ENCODE data around the gene SIGLEC11. TPM values are rescaled to one million over a fixed set of nuclear protein-coding genes. Genes with fewer than 3 reads are reported as not detected.
A peak's percentile ranks its signal among the peaks of the same experiment; 100 is the strongest.

Gene SIGLEC11
- total and polyA plus RNA-seq, 2 of the 13 experiments (the other 11 are each of a cell fraction or from before 2014, with no cell fraction given), result not detected

DNA sequence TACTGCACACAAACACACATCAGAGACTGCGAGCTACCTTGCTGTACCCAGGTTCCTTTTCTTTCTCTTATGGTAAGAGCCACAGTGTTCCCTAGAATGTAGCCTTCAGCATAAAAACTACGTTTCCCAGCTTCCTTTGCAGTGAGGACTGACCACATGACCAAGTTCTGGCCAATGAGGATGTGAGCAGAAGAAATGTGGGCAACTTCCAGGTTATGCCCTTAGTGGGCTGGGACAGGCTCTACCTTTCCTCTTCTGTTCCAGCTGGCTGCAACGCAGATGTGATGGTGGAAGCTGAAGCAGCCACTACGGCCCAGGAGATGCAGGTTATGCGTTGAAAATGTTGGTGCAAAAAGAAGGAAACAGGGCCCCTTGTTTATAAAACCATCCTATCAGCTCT is 36.7 kb upstream of the SIGLEC11 start:
- Histone ChIP-seq H3K4me1 (ENCODE audit: insufficient read depth, low read length) (no peaks in the 10 kb centered on the region), H3K4me2 (ENCODE audit: low read depth, low read length) (no peak overlapping the region), H3K9me3 (ENCODE audit: low read length) (no peaks in the 10 kb centered on the region), H3K79me2 (ENCODE audit: insufficient read depth, low read length) (no peaks in the 10 kb centered on the region), H3K36me3 (replicated peaks in 1 of 2; ENCODE audit: control insufficient read depth in 1 of 2, insufficient read depth in 2 of 2, low read length in 2 of 2) (peaks cover 24 to 63% of the 10 kb centered on the region in 2 experiments; a peak in 4 of 5 replicates), H2AFZ (ENCODE audit: low read length) (no peak overlapping the region), H3K27ac (ENCODE audit: extremely low read length, insufficient read depth, low read length) (no peak overlapping the region), H3K9ac (ENCODE audit: insufficient read depth, low read depth, low read length) (no peak overlapping the region), H3K4me3 (replicated peaks in 1 of 3; ENCODE audit: insufficient read depth in 1 of 3, low read depth in 2 of 3, low read length in 3 of 3) (no peak overlapping the region), H4K20me1 (ENCODE audit: insufficient read depth, low read length) (no peaks in the 10 kb centered on the region), H3K27me3 (ENCODE audit: control insufficient read depth in 1 of 2, insufficient read depth in 2 of 2, low read length in 2 of 2) (no peaks in the 10 kb centered on the region)
- POLR2A ChIA-PET, result no interaction called here
- peak; percentile 83 for ATAC-seq
- 86% methylated on average over 5 of the region's 5 CpGs for WGBS (ENCODE audit: low lambda C conversion rate)
- CTCF ChIA-PET (ENCODE audit: low intra/inter-chr PET ratio, low total read pairs), result no interaction called here
- in situ Hi-C loops (cut with HindIII; ENCODE audit: extremely low pct_ligation_motif_present, low pct_unique_long_range_greater_than_20kb), result no loop called here
- peak; percentile 90 for FAIRE-seq
- intact Hi-C loops (cut with micrococcal nuclease; ENCODE audit: unreplicated experiment), result no loop called here
- peak; percentile 56 for DNase-seq (ENCODE audit: low spot score)
- no TSS peak for BruUV-seq (replicated peaks)
- no peak for TF ChIP-seq KDM5A (IDR thresholded peaks at IDR 0.05; ENCODE audit: borderline replicate concordance, low read length)
- no peak for TF ChIP-seq CEBPZ (IDR thresholded peaks at IDR 0.05; ENCODE audit: low read length)
- peak; percentile 83 for TF ChIP-seq NFYB (CRISPR knock-in tag; IDR thresholded peaks at IDR 0.05)
- TF ChIP-seq, protein P1, sequence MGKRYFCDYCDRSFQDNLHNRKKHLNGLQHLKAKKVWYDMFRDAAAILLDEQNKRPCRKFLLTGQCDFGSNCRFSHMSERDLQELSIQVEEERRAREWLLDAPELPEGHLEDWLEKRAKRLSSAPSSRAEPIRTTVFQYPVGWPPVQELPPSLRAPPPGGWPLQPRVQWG (CRISPR knock-in tag; IDR thresholded peaks at IDR 0.05; ENCODE audit: borderline replicate concordance, low read depth), result no peak
- no peak for TF ChIP-seq ZFP91 (CRISPR knock-in tag; IDR thresholded peaks at IDR 0.05; ENCODE audit: borderline replicate concordance)
- no peak for TF ChIP-seq CBX5 (CRISPR knock-in tag; IDR thresholded peaks at IDR 0.05; ENCODE audit: borderline replicate concordance)
- TF ChIP-seq GABPA (IDR thresholded peaks at IDR 0.05; ENCODE audit: low read depth, low read length), result no peak
- peak; percentile 56 for TF ChIP-seq GABPA (CRISPR knock-in tag; IDR thresholded peaks at IDR 0.05; ENCODE audit: low read depth)
- TF ChIP-seq GABPB1 (CRISPR knock-in tag; IDR thresholded peaks at IDR 0.05), result peak; percentile 22; the same call in 1 of the 2 replicates
- TF ChIP-seq GZF1 (CRISPR knock-in tag; IDR thresholded peaks at IDR 0.05), result no peak
- TF ChIP-seq ASH2L (IDR thresholded peaks at IDR 0.05; ENCODE audit: insufficient read length, low read depth, low read length), result no peak
- TF ChIP-seq, protein P2, sequence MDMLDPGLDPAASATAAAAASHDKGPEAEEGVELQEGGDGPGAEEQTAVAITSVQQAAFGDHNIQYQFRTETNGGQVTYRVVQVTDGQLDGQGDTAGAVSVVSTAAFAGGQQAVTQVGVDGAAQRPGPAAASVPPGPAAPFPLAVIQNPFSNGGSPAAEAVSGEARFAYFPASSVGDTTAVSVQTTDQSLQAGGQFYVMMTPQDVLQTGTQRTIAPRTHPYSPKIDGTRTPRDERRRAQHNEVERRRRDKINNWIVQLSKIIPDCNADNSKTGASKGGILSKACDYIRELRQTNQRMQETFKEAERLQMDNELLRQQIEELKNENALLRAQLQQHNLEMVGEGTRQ (IDR thresholded peaks at IDR 0.05; ENCODE audit: low read depth, low read length), result peak; percentile 57; the same call in 1 of the 2 replicates
- TF ChIP-seq, protein P2 (CRISPR knock-in tag; IDR thresholded peaks at IDR 0.05; ENCODE audit: borderline replicate concordance), result peak; percentile 84; the same call in 1 of the 2 replicates
- TF ChIP-seq ZC3H13 (CRISPR knock-in tag; IDR thresholded peaks at IDR 0.05), result no peak
- TF ChIP-seq, protein P3, sequence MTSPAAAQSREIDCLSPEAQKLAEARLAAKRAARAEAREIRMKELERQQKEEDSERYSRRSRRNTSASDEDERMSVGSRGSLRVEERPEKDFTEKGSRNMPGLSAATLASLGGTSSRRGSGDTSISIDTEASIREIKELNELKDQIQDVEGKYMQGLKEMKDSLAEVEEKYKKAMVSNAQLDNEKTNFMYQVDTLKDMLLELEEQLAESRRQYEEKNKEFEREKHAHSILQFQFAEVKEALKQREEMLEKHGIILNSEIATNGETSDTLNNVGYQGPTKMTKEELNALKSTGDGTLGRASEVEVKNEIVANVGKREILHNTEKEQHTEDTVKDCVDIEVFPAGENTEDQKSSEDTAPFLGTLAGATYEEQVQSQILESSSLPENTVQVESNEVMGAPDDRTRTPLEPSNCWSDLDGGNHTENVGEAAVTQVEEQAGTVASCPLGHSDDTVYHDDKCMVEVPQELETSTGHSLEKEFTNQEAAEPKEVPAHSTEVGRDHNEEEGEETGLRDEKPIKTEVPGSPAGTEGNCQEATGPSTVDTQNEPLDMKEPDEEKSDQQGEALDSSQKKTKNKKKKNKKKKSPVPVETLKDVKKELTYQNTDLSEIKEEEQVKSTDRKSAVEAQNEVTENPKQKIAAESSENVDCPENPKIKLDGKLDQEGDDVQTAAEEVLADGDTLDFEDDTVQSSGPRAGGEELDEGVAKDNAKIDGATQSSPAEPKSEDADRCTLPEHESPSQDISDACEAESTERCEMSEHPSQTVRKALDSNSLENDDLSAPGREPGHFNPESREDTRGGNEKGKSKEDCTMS (CRISPR knock-in tag; conservative IDR thresholded peaks at IDR 0.05), result no peak
